Psoas muscle (tissue), 8 donors: ENCODE results near the gene ROBO3. TPM values are rescaled to one million over a fixed set of nuclear protein-coding genes. Genes with fewer than 3 reads are reported as not detected.
A peak's percentile ranks its signal among the peaks of the same experiment; 100 is the strongest.

ENCODE experiments used
- ATAC-seq, 4 donors: fragments of 200-7000 bp; cut with Tn5 transposase; one replicate each; pipeline ENCODE4 v1.9.1; 2020; ENCODE audit warnings: moderate library complexity in 3 of 4, mild to moderate bottlenecking in 2 of 4
- DNase-seq, 2 donors: peaks; one replicate each; pipeline ENCODE4 v3.0.0-alpha.2; 2020
- H3K27ac ChIP-seq: fragments of 200-600 bp; one replicate; pipeline ENCODE4 v1.8.0; 2022
- H3K27me3 ChIP-seq, 3 donors: fragments of 200-600 bp in 1 of 3; one replicate each; pipeline versions ENCODE4 v1.6.1 to v1.8.0; 2013 to 2022; ENCODE audit warnings: low read length in 2 of 3, mild to moderate bottlenecking in 2 of 3, moderate library complexity in 1 of 3; ENCODE audit not compliant: insufficient read depth in 3 of 3
- H3K36me3 ChIP-seq, 2 donors: fragments of 200-600 bp in 1 of 2; one replicate each; pipeline versions ENCODE4 v1.6.1 to v1.8.0; 2013 to 2022; ENCODE audit warnings: low read depth in 1 of 2, mild to moderate bottlenecking in 1 of 2, moderate library complexity in 1 of 2; ENCODE audit not compliant: insufficient read depth in 1 of 2
- H3K4me1 ChIP-seq: fragments of 200-600 bp; one replicate; pipeline ENCODE4 v1.8.0; 2022
- H3K4me3 ChIP-seq: fragments of 200-600 bp; one replicate; pipeline ENCODE4 v1.8.0; 2022; ENCODE audit warnings: mild to moderate bottlenecking
- H3K9me3 ChIP-seq: fragments of 200-600 bp; one replicate; pipeline ENCODE4 v1.8.0; 2022
- CTCF ChIP-seq: fragments of 200-600 bp; IDR thresholded peaks from one replicate; pipeline ENCODE4 v1.8.0; 2022; ENCODE audit warnings: antibody characterized with exemption
- WGBS, 3 donors: extraction: QIAGEN DNeasy Blood & Tissue Kit; methylation state at CpG; one replicate each; pipeline versions ENCODE4 v1.1.6 to v1.1.7; 2013; 5-methylcytosine and 5-hydroxymethylcytosine counted together
- intact Hi-C, 2 donors: fragments of 100-400 bp; cut with DNase I; formaldehyde crosslinking; loops; one replicate each; pipeline versions ENCODE4 v1.11.0 to v1.14.2; 2022
- polyA plus RNA-seq, 3 donors: library from polyadenylated mRNA; stranded (reverse); fragments of 200-250 nt; gene quantifications; one replicate each; pipeline ENCODE4 v1.2.3, GENCODE V29; 2013
- total RNA-seq, 4 donors: library from RNA; stranded (reverse); fragmentation: NEBNext Ultra II Directional in 2 of 4; extraction: Animal tissue kit (Norgen Biotek cat#: 25700) in 2 of 4; gene quantifications; one replicate each; pipeline versions ENCODE4 v1.2.1 to v1.2.4, GENCODE V29; 2021 to 2023
- donor health status: healthy with polysubstance abuse.
- donor health status: DM: no; HTN: no; CAD: no; lungs with moderate emphysema.
- donor health status: Bipolar disorder and iron deficiency.
- donor health status: healthy.
- donor health status: DM: yes; HTN: yes; CAD: no.
- donor health status: DM: no; HTN: no; CAD: no.
- donor health status: DM: no; HTN: no; CAD: no.
- donor health status: DM: yes; HTN: yes; CAD: no.

Gene ROBO3
- total and polyA plus RNA-seq, 7 donors: 1.7 to 3.6 (median 2.9) TPM

GRCh38 chr11:124863826-124864165 is 1.4 kb upstream of the ROBO3 start:
- DNase-seq (no peak), ATAC-seq (no peak)
- Histone ChIP-seq H3K27ac (no peak overlapping the region), H3K4me1 (peaks cover 25% of the 10 kb centered on the region), H3K36me3 (no peaks in the 10 kb centered on the region), H3K27me3 (peaks cover 3 to 86% (median 32%) of the 10 kb centered on the region in 3 donors), H3K4me3 (no peak overlapping the region), H3K9me3 (no peaks in the 10 kb centered on the region)
- intact Hi-C loops: no loop called here
- no peak for TF ChIP-seq CTCF
- WGBS, 3 donors: 6 to 11% (median 10%) methylated on average over 9 of the region's 9 CpGs

- H3K4me3 ChIP-seq: no peak overlapping the region
- 18 to 22% (median 21%) methylated on average over 18 of the region's 18 CpGs for WGBS, 3 donors
- intact Hi-C loops: no loop called here
Observed at GRCh38 chr11:124864176-124864891, 898 bp upstream of the ROBO3 start.

GRCh38 chr11:124864892-124865180 is 396 bp upstream of the ROBO3 start:
- peak overlapping the region; percentile 50 for H3K4me3 ChIP-seq
- no peak overlapping the region for H3K27ac ChIP-seq
- intact Hi-C loops: loop anchor here in 1 of 2 donors (1.0 kb wide), 1 partner anchor 26 kb away; no protein-coding TSS in a partner anchor
- 5 to 6% (median 6%) methylated on average over 9 of the region's 9 CpGs for WGBS, 3 donors
- H3K4me1 ChIP-seq: peaks cover 26% of the 10 kb centered on the region
- DNase-seq: no peak
- ATAC-seq: no peak
- H3K9me3 ChIP-seq: no peaks in the 10 kb centered on the region
- no peaks in the 10 kb centered on the region for H3K36me3 ChIP-seq
- no peak for TF ChIP-seq CTCF
- H3K27me3 ChIP-seq: peaks cover 3 to 97% (median 40%) of the 10 kb centered on the region in 3 donors

More at GRCh38 chr11:124864176-124864891, 898 bp upstream of the ROBO3 start:
- H3K9me3 ChIP-seq: no peaks in the 10 kb centered on the region
- H3K36me3 ChIP-seq: no peaks in the 10 kb centered on the region
- peaks cover 26% of the 10 kb centered on the region for H3K4me1 ChIP-seq
- H3K27me3 ChIP-seq: peaks cover 3 to 92% (median 36%) of the 10 kb centered on the region in 3 donors
- ATAC-seq (no peak), DNase-seq (no peak)
- no peak for TF ChIP-seq CTCF
- H3K27ac ChIP-seq: no peak overlapping the region

GRCh38 chr11:124865902-124866851 is 945 bp downstream of the ROBO3 start:
- H3K36me3 ChIP-seq: no peaks in the 10 kb centered on the region
- peak; percentile 79 for TF ChIP-seq CTCF
- H3K4me1 ChIP-seq: peaks cover 26% of the 10 kb centered on the region
- peak overlapping the region; percentile 50 for H3K4me3 ChIP-seq
- H3K27ac ChIP-seq: no peak overlapping the region
- DNase-seq (peak; percentile 44 to 72), ATAC-seq (peak; percentile 54 to 87 (median 64))
- intact Hi-C loops: loop anchor here in 1 of 2 donors (1.0 kb wide), 1 partner anchor 27 kb away; no protein-coding TSS in a partner anchor
- WGBS, 3 donors: 2% methylated on average over 54 to 62 of the region's 62 CpGs
- peaks cover 3 to 99% (median 48%) of the 10 kb centered on the region in 3 donors for H3K27me3 ChIP-seq
- H3K9me3 ChIP-seq: no peaks in the 10 kb centered on the region
